GM12878 (cell line): ENCODE results near the gene TACR2. TPM values are rescaled to one million over a fixed set of nuclear protein-coding genes. Genes with fewer than 3 reads are reported as not detected.

Source experiments
- ATAC-seq: fragments of 200-7000 bp; cut with Tn5 transposase; 3 replicates; pipeline ENCODE4 v1.9.1; 2020; ENCODE audit warnings: mild to moderate bottlenecking, moderate library complexity
- BruUV-seq: library from RNA; stranded (reverse); fragments of 400-500 nt; replicated peaks from 2 replicates; lab custom pipeline; 2021; lab: Mats Ljungman, UMichigan
- CTCF ChIA-PET: fragments of 300-600 bp; sonication (Branson Sonifier 250); formaldehyde crosslinking; extraction: SDS; loops from one replicate; lab custom pipeline; 2021; ENCODE audit warnings: inconsistent platforms; lab: Yijun Ruan, JAX
- POLR2A ChIA-PET: fragments of 350-600 bp; formaldehyde crosslinking; extraction: SDS; loops from one replicate; lab custom pipeline; 2021; ENCODE audit warnings: inconsistent platforms; lab: Charles Lee
- RAD21 ChIA-PET: fragments of 300-600 bp; sonication (Branson Sonifier 250); formaldehyde crosslinking; loops from one replicate; lab custom pipeline; 2023; ENCODE audit warnings: antibody characterized with exemption; ENCODE audit not compliant: unreplicated experiment; lab: Charles Lee
- SMC1A ChIA-PET: fragments of 300-600 bp; sonication (Branson Sonifier 250); formaldehyde crosslinking; loops from one replicate; lab custom pipeline; 2023; ENCODE audit not compliant: unreplicated experiment, uncharacterized antibody; lab: Charles Lee
- DNase-seq: peaks from one replicate; pipeline ENCODE4 v3.0.0-alpha.2; 2011; ENCODE audit warnings: low read depth, low spot score
- FAIRE-seq: peaks from 3 replicates; lab custom pipeline; 2011; peaks lifted over from hg19 to GRCh38; lab: Jason Lieb, UNC
- H2AFZ ChIP-seq: 2 replicates; pipeline ENCODE4 v1.6.0; 2011; ENCODE audit warnings: low read depth, low read length, control low read depth; ENCODE audit not compliant: control insufficient read depth
- H3K27ac ChIP-seq: 2 replicates; pipeline ENCODE4 v1.5.1; 2011; ENCODE audit warnings: control low read depth; ENCODE audit not compliant: control insufficient read depth, insufficient read depth
- H3K27me3 ChIP-seq, 2 experiments: replicated peaks in 1 of 2; 2 replicates each; pipeline versions ENCODE4 v1.6.0 to v1.6.1; 2011; ENCODE audit warnings: low read length in 1 of 2; ENCODE audit not compliant: control insufficient read depth in 2 of 2, insufficient read depth in 2 of 2
- H3K36me3 ChIP-seq, 2 experiments: 2 replicates each; pipeline ENCODE4 v1.5.1; 2011; ENCODE audit warnings: low read length in 1 of 2; ENCODE audit not compliant: control insufficient read depth in 2 of 2, insufficient read depth in 2 of 2
- H3K4me1 ChIP-seq: 2 replicates; pipeline ENCODE4 v1.6.1; 2011; ENCODE audit warnings: mild to moderate bottlenecking, low read length, moderate library complexity, mixed read lengths; ENCODE audit not compliant: control insufficient read depth, insufficient read depth
- H3K4me2 ChIP-seq: 2 replicates; pipeline ENCODE4 v1.6.0; 2011; ENCODE audit warnings: control low read depth; ENCODE audit not compliant: control insufficient read depth, insufficient read depth
- H3K4me3 ChIP-seq: fragments of 200-600 bp; sonication (generic); 2 replicates; pipeline ENCODE4 v1.5.1; 2016
- H3K79me2 ChIP-seq: 2 replicates; pipeline ENCODE4 v1.6.0; 2011; ENCODE audit warnings: low read length; ENCODE audit not compliant: control insufficient read depth, insufficient read depth
- H3K9ac ChIP-seq: 2 replicates; pipeline ENCODE4 v1.8.0; 2011; ENCODE audit warnings: low read length, control low read depth, mixed read lengths; ENCODE audit not compliant: control insufficient read depth, insufficient read depth
- H3K9me3 ChIP-seq: replicated peaks from 3 replicates; pipeline ENCODE4 v1.5.1; 2011; ENCODE audit warnings: mild to moderate bottlenecking, low read length; ENCODE audit not compliant: control insufficient read depth, insufficient read depth
- H4K20me1 ChIP-seq: 2 replicates; pipeline ENCODE4 v1.6.0; 2011; ENCODE audit not compliant: control insufficient read depth, insufficient read depth
- CBX3 ChIP-seq: fragments of 200-600 bp; sonication (generic); IDR thresholded peaks from 2 replicates; pipeline ENCODE4 v1.6.1; 2016; ENCODE audit warnings: low read depth, borderline replicate concordance
- FOS ChIP-seq: IDR thresholded peaks from 3 replicates; pipeline ENCODE4 v1.6.1; 2011; ENCODE audit warnings: borderline replicate concordance; ENCODE audit not compliant: insufficient read length; ENCODE audit errors: extremely low read depth
- FOXM1 ChIP-seq: IDR thresholded peaks from 2 replicates; pipeline ENCODE4 v1.6.1; 2012; ENCODE audit warnings: low read depth, mild to moderate bottlenecking, inconsistent platforms, low read length, moderate library complexity
- HCFC1 ChIP-seq: fragments of 150-350 bp; IDR thresholded peaks from 2 replicates; pipeline ENCODE4 v1.6.1; 2014; ENCODE audit warnings: low read length
- MTA3 ChIP-seq: IDR thresholded peaks from 2 replicates; pipeline ENCODE4 v1.6.1; 2012; ENCODE audit warnings: low read length, inconsistent platforms, borderline replicate concordance
- MYB ChIP-seq: fragments of 150-350 bp; IDR thresholded peaks from 2 replicates; pipeline ENCODE4 v1.6.1; 2014; ENCODE audit warnings: mild to moderate bottlenecking, low read depth, low read length, borderline replicate concordance
- NR2F1 ChIP-seq: fragments of 450-650 bp; conservative IDR thresholded peaks from 2 replicates; pipeline ENCODE4 v1.6.1; 2017; ENCODE audit warnings: mild to moderate bottlenecking
- SMARCA5 ChIP-seq: fragments of 450-650 bp; IDR thresholded peaks from 2 replicates; pipeline ENCODE4 v1.6.1; 2017; ENCODE audit warnings: mild to moderate bottlenecking
- SREBF2 ChIP-seq: IDR thresholded peaks from 2 replicates; pipeline ENCODE4 v1.6.1; 2012; ENCODE audit warnings: mild to moderate bottlenecking, low read length
- SRF ChIP-seq, 2 experiments: IDR thresholded peaks; 2 replicates each; pipeline ENCODE4 v1.6.1; 2011; ENCODE audit warnings: low read depth in 2 of 2, low read length in 2 of 2, mild to moderate bottlenecking in 1 of 2, moderate library complexity in 1 of 2
- ZNF207 ChIP-seq: fragments of 450-650 bp; IDR thresholded peaks from 2 replicates; pipeline ENCODE4 v1.6.1; 2014; ENCODE audit warnings: antibody characterized with exemption, mild to moderate bottlenecking, borderline replicate concordance
- ZNF622 ChIP-seq: fragments of 450-650 bp; IDR thresholded peaks from 2 replicates; pipeline ENCODE4 v1.6.1; 2017; ENCODE audit warnings: mild to moderate bottlenecking, inconsistent platforms
- ZZZ3 ChIP-seq: IDR thresholded peaks from 2 replicates; pipeline ENCODE4 v1.6.1; 2011; ENCODE audit warnings: low read depth; ENCODE audit not compliant: control insufficient read depth, insufficient read length
- WGBS: methylation state at CpG from one replicate; pipeline ENCODE4 v1.1.6; 2016; ENCODE audit warnings: low lambda C conversion rate; ENCODE audit not compliant: insufficient replicate concordance, insufficient coverage; ENCODE audit errors: missing lambda C conversion rate; 5-methylcytosine and 5-hydroxymethylcytosine counted together
- in situ Hi-C: fragments of 300-500 bp; cut with MboI; formaldehyde crosslinking; loops from 9 replicates; pipeline ENCODE4 v1.14.3; 2018; ENCODE audit warnings: mixed read lengths
- intact Hi-C: fragments of 100-400 bp; cut with micrococcal nuclease; formaldehyde crosslinking; loops from one replicate; pipeline ENCODE4 v1.14.2; 2022; ENCODE audit not compliant: unreplicated experiment
- polyA plus RNA-seq, 11 experiments: library from polyadenylated mRNA; depleted of rRNA in 4 of 11; unstranded in 6 of 11; stranded (reverse) in 5 of 11; fragments of >200 nt; fragmentation: Nextera tagmentation in 4 of 11; fragmentation: Illumina TruSeq in 1 of 11; extraction: Ambion mirVana in 4 of 11; extraction: Trizol in 1 of 11; gene quantifications; 1 replicate in 1 of 11; 2 replicates in 10 of 11; pipeline versions ENCODE4 v1.2.1 to v1.2.3, GENCODE V29; 2011 to 2016; ENCODE audit warnings: inconsistent platforms in 2 of 11, missing spikeins in 2 of 11, low read depth in 1 of 11
- total RNA-seq, 4 experiments: library from RNA; depleted of rRNA in 3 of 4; stranded (reverse); fragments of >200 nt in 3 of 4; fragmentation: Illumina TruSeq in 1 of 4; extraction: Trizol in 1 of 4; gene quantifications; 2 replicates each; pipeline versions ENCODE4 v1.2.1 to v1.2.3, GENCODE V29; 2013 to 2021
- TF ChIP-seq, protein P1 (sequence below): fragments of 450-650 bp; IDR thresholded peaks from 2 replicates; pipeline ENCODE4 v1.6.1; 2016; ENCODE audit warnings: mild to moderate bottlenecking
- TF ChIP-seq, protein P2 (sequence below): IDR thresholded peaks from 2 replicates; pipeline ENCODE4 v1.6.1; 2011; ENCODE audit warnings: borderline replicate concordance, low read depth, mild to moderate bottlenecking, moderate library complexity, low read length; ENCODE audit not compliant: insufficient read depth, poor library complexity, severe bottlenecking

Gene TACR2
- total and polyA plus RNA-seq, 10 of the 15 experiments (the other 5 are each of a cell fraction or from before 2014, with no cell fraction given), result 0.11 TPM; not detected in 9

DNA sequence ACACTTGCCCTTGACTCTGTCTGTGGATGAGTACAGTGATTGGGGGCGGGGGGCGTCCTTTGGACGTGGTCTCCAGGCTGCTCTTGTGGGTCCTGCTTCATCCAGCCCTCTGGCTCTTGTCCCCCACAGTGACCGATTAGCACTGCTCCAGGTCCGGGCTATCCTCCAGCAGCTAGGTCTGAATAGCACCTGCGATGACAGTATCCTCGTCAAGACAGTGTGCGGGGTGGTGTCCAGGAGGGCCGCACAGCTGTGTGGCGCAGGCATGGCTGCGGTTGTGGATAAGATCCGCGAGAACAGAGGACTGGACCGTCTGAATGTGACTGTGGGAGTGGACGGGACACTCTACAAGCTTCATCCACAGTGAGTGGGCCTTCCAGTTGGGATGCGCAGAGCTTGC lies 18.3 kb downstream of the TACR2 start:
- no peak for FAIRE-seq
- POLR2A ChIA-PET, result no interaction called here
- intact Hi-C loops (loop anchor here (10.0 kb wide), 1 partner anchor 404 kb away; no protein-coding TSS in a partner anchor), in situ Hi-C loops (no loop called here)
- Histone ChIP-seq H3K36me3 (peaks cover 9 to 21% of the 10 kb centered on the region in 2 experiments), H3K4me2 (no peak overlapping the region), H2AFZ (no peak overlapping the region), H3K79me2 (no peaks in the 10 kb centered on the region), H3K4me3 (no peak overlapping the region), H4K20me1 (no peaks in the 10 kb centered on the region), H3K9me3 (no peaks in the 10 kb centered on the region), H3K9ac (no peak overlapping the region), H3K27me3 (no peaks in the 10 kb centered on the region), H3K27ac (no peak overlapping the region), H3K4me1 (no peaks in the 10 kb centered on the region)
- SMC1A ChIA-PET, result interaction anchor here (0.6 to 1.4 kb wide), 2 partner anchors 109 to 156 kb away, joined by 3 to 5 read pairs; no protein-coding TSS in a partner anchor
- TF ChIP-seq CBX3 (no peak), MTA3 (no peak), SMARCA5 (no peak)
- CTCF ChIA-PET, result interaction anchor here (1.5 to 2.0 kb wide), 2 partner anchors 9 to 10 kb away, joined by 6 read pairs; no protein-coding TSS in a partner anchor
- no TSS peak for BruUV-seq
- ATAC-seq, result no peak
- WGBS, result 97% methylated on average over 16 of the region's 16 CpGs
- no peak for DNase-seq
- RAD21 ChIA-PET, result interaction anchor here (0.6 to 1.5 kb wide), 2 partner anchors 10 to 162 kb away, joined by 3 read pairs; no protein-coding TSS in a partner anchor

DNA sequence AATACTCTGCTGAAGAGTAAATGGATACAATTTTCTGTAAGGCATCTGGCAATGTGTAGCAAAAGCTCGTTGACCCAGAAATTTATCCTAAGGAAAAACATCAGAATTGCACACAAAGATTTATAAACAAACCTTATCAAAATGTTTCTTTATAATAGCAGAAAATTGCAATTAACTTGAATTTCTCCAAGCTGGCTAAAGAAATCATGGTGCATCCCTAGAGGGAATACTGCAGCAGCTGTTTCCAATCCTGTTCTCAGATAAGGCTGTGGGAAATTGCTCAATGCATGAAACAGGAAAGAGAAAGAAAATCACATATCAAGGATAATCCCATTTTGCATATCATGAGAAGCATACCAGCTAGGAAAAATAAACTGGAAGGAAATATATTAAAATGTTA lies 18.7 kb downstream of the TACR2 start:
- no TSS peak for BruUV-seq
- WGBS, result 94% methylated on average over 1 of the region's 1 CpG
- Histone ChIP-seq H3K4me2 (no peak overlapping the region), H3K4me3 (no peak overlapping the region), H3K4me1 (no peaks in the 10 kb centered on the region), H2AFZ (no peak overlapping the region), H3K9ac (no peak overlapping the region), H3K79me2 (no peaks in the 10 kb centered on the region), H3K27me3 (no peaks in the 10 kb centered on the region), H3K27ac (no peak overlapping the region), H3K9me3 (no peaks in the 10 kb centered on the region), H4K20me1 (no peaks in the 10 kb centered on the region), H3K36me3 (peaks cover 9 to 21% of the 10 kb centered on the region in 2 experiments)
- ChIA-PET CTCF (interaction anchor here (1.5 kb wide), 1 partner anchor 9 kb away, joined by 6 read pairs; no protein-coding TSS in a partner anchor), RAD21 (interaction anchor here (0.6 to 1.5 kb wide), 2 partner anchors 9 to 162 kb away, joined by 3 read pairs; no protein-coding TSS in a partner anchor), POLR2A (no interaction called here), SMC1A (interaction anchor here (0.6 to 1.4 kb wide), 2 partner anchors 109 to 156 kb away, joined by 3 to 5 read pairs; no protein-coding TSS in a partner anchor)
- FAIRE-seq (no peak), ATAC-seq (no peak), DNase-seq (no peak)
- TF ChIP-seq ZNF622 (no peak), NR2F1 (no peak), SRF (IDR thresholded peaks at IDR 0.05; ENCODE audit: low read depth in 2 of 2, low read length in 2 of 2) (no peak), ZZZ3 (no peak), MYB (no peak), FOS (no peak), FOXM1 (no peak), SREBF2 (no peak), SMARCA5 (no peak), ZNF207 (no peak), HCFC1 (no peak)
- TF ChIP-seq, protein P1, sequence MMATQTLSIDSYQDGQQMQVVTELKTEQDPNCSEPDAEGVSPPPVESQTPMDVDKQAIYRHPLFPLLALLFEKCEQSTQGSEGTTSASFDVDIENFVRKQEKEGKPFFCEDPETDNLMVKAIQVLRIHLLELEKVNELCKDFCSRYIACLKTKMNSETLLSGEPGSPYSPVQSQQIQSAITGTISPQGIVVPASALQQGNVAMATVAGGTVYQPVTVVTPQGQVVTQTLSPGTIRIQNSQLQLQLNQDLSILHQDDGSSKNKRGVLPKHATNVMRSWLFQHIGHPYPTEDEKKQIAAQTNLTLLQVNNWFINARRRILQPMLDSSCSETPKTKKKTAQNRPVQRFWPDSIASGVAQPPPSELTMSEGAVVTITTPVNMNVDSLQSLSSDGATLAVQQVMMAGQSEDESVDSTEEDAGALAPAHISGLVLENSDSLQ, result no peak
- TF ChIP-seq, protein P2, sequence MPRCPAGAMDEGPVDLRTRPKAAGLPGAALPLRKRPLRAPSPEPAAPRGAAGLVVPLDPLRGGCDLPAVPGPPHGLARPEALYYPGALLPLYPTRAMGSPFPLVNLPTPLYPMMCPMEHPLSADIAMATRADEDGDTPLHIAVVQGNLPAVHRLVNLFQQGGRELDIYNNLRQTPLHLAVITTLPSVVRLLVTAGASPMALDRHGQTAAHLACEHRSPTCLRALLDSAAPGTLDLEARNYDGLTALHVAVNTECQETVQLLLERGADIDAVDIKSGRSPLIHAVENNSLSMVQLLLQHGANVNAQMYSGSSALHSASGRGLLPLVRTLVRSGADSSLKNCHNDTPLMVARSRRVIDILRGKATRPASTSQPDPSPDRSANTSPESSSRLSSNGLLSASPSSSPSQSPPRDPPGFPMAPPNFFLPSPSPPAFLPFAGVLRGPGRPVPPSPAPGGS, result no peak
- in situ Hi-C loops (no loop called here), intact Hi-C loops (loop anchor here (10.0 kb wide), 1 partner anchor 403 kb away; no protein-coding TSS in a partner anchor)
